ENCODE results near the gene CHML.
A peak's percentile ranks its signal among the peaks of the same experiment; 100 is the strongest.

The CHML gene

GRCh38 chr1:241644259-241644658 is 4.1 kb upstream of the CHML start:
- no peak for DNase-seq

- no peak for DNase-seq
Measured at GRCh38 chr1:241642593-241642944, 2.4 kb upstream of the CHML start.

GRCh38 chr1:241641773-241642592 is 1.8 kb upstream of the CHML start:
- DNase-seq, result no peak

- DNase-seq, result peak; percentile 80
Measured at GRCh38 chr1:241640867-241641622, 876 bp upstream of the CHML start.

- DNase-seq, result peak; percentile 20
Measured at GRCh38 chr1:241639623-241640148, 483 bp downstream of the CHML start.

GRCh38 chr1:241638909-241639622 is 1.1 kb downstream of the CHML start:
- no peak for DNase-seq

GRCh38 chr1:241638099-241638682 is 2.0 kb downstream of the CHML start:
- no peak for DNase-seq

GRCh38 chr1:241637604-241638003 is 2.6 kb downstream of the CHML start:
- DNase-seq, result peak; percentile 74

GRCh38 chr1:241637046-241637590 is 3.1 kb downstream of the CHML start:
- DNase-seq, result no peak

- no peak for DNase-seq
Measured at GRCh38 chr1:241636291-241636690, 3.9 kb downstream of the CHML start.

- peak; percentile 44 for DNase-seq
Measured at GRCh38 chr1:241635556-241636152, 4.5 kb downstream of the CHML start.

- DNase-seq, result no peak
Measured at GRCh38 chr1:241632987-241633386, 7.2 kb downstream of the CHML start.

- DNase-seq, result no peak
Measured at GRCh38 chr1:241631674-241632073, 8.5 kb downstream of the CHML start.

- DNase-seq, result no peak
Measured at GRCh38 chr1:241630899-241631298, 9.3 kb downstream of the CHML start.

- DNase-seq, result no peak
Measured at GRCh38 chr1:241630476-241630875, 9.7 kb downstream of the CHML start.

GRCh38 chr1:241630005-241630404 is 10.2 kb downstream of the CHML start:
- no peak for DNase-seq

- peak; percentile 50 for DNase-seq
Measured at GRCh38 chr1:241627453-241628259, 12.5 kb downstream of the CHML start.

GRCh38 chr1:241624935-241625334 is 15.2 kb downstream of the CHML start:
- DNase-seq, result no peak

GRCh38 chr1:241622669-241623068 is 17.5 kb downstream of the CHML start:
- no peak for DNase-seq

GRCh38 chr1:241617426-241617825 is 22.7 kb downstream of the CHML start:
- DNase-seq, result no peak
